ENCODE results near the gene ZFP36.

ZFP36 gene

DNA sequence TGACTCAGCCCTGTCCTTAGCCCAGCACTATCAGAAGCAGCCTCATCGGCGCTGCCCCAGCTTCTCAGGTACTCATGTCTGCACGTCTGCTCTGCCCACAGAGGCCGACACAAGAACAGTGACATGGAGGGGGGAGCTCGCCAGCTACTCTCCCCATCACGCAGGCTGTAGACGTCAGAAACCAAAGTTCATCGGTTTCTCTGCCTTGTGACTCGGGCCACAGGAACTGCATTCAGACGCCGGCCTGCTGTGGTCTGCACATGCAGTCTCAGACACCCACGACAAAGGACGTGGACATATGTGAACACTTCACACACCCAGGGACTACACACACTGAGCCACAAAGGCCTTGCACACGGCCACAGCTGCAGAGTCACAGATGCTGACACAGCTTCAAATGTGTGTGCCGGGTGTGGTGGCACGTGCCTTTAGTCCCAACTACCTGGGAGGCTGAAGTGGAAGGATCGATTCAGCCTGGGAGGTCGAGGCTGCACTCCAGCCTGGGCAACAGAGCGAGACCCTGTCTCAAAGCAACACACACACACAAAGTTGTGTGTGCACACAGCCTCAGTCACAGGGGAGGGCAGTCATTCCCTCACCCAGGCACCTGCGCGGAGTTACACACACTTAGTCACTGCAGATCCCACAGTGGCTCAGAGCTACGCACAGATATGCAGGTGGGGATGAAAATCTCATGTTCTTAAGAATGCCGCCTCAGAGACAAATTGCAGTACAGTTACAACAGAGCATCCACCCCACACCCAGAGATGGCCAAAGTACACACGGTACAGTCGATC is 4.9 kb upstream of the ZFP36 start:
- H3K9me3 ChIP-seq (ENCODE audit: insufficient read depth, low read depth, low read length), result no peaks in the 10 kb centered on the region
- 77% methylated on average over 25 of the region's 25 CpGs for WGBS
- H3K27me3 ChIP-seq (ENCODE audit: insufficient read depth, low read length), result no peaks in the 10 kb centered on the region
- 0 out of 2 replicates have a peak, but pooled peaks cover 5% of the 10 kb centered on the region for H3K36me3 ChIP-seq (ENCODE audit: insufficient read depth, low read length)
- peaks cover 25% of the 10 kb centered on the region for H3K4me1 ChIP-seq (ENCODE audit: insufficient read depth, low read length)
- peak overlapping the region; percentile 82 for H3K9ac ChIP-seq (ENCODE audit: low read depth, low read length)
- H3K4me3 ChIP-seq (ENCODE audit: low read length), result peak overlapping the region; percentile 67
- H3K27ac ChIP-seq (ENCODE audit: low read depth, low read length), result peak overlapping the region; percentile 98

DNA sequence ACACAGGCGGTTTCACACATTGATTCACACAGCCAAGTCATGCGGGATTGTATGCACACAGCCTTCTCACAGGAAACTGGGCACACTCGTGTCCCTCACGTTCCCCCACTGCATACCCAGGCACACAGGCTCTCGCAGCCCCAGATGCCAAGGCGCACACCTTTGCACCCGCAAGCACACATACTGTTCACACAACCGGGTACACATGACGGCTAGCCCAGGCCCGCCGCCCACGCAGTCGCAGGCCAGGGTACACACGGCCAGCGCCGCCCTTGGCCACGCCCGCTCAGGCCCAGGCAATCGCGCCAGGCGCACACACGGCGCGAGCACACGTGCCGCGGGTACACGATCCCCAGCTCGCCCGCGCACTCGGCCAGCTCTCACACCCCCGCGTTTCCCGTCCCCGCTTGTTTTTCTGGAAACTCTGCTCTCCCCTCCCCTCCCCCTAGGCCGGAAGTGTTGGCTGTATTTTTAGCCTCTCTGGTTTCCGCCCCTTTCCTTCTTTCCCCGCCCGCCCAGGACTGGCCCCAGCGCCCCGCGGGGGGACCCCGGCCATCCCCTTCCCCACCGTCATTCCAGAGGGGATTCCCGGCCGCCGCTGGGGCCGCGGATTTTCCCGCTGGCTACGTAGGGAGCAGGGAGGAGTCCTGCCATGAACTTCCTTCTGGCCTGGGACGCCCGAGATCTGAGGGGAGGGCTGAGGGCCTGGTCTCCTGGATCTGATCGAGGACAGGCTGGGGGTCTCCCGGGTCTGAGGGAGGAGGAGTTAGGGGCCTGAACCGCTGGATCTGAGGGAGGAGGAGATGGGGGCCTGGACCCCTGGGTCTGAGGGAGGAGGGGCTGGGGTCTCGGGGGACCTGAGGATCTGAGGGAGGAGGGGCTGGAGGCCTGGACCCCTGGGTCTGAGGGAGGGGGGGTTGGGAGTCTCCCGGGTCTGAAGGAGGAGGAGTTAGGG is 4.0 kb upstream of the ZFP36 start:
- peak overlapping the region; percentile 98 for H3K27ac ChIP-seq (ENCODE audit: low read depth, low read length)
- H3K9ac ChIP-seq (ENCODE audit: low read depth, low read length), result peak overlapping the region; percentile 82
- 0 out of 2 replicates have a peak, but pooled peaks cover 2% of the 10 kb centered on the region for H3K36me3 ChIP-seq (ENCODE audit: insufficient read depth, low read length)
- WGBS, result 5% methylated on average over 59 of the region's 59 CpGs
- no peaks in the 10 kb centered on the region for H3K9me3 ChIP-seq (ENCODE audit: insufficient read depth, low read depth, low read length)
- H3K27me3 ChIP-seq (ENCODE audit: insufficient read depth, low read length), result no peaks in the 10 kb centered on the region
- peaks cover 25% of the 10 kb centered on the region for H3K4me1 ChIP-seq (ENCODE audit: insufficient read depth, low read length)
- H3K4me3 ChIP-seq (ENCODE audit: low read length), result peak overlapping the region; percentile 67

DNA sequence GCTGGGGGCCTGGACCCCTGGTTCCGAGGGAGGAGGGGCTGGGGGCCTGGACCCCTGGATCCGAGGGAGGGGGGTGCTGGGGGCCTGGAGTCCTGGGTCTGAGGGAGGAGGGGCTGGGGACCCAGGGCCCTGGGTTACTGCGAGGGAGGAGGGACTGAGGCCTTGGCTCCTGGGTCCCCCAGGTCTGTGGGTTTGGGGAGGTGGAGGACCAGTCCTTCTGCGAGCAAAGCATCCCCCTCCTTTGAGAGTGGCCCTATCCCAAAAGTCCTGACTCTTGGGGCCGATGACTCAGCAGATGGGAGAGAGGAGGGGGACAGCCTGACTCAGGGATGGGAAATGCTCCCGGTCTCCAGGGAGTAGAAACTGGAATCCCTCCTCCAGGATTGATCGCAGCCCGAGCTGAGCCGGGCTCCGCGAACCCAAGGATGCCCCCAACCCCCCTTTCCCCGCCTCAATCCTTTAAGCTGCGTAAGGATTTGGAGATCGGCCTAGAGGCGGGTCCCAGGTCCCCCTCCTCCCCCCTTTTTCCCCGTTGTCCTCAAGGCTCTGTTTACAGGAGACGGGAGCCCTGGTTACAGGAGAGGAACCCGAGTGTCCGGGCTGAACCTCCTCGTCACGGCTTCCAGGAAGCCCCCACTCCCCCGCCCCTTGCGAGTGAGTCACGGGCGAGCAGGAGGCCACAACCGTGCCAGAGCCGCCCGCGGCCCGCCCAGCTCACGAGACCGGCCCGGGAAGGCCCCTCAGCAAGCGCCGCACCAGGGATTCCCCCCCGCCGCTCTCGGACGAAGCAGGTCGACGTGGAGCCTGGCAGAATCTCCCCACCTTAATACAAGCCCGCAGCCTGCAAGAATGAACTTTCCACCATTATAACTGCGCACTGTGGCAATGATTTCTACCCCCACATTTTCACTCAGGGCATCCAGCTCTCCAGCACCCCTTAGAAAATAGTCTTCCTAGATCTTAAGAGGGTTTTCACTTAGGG is 3.0 kb upstream of the ZFP36 start:
- peak overlapping the region; percentile 98 for H3K27ac ChIP-seq (ENCODE audit: low read depth, low read length)
- H3K36me3 ChIP-seq (ENCODE audit: insufficient read depth, low read length), result 0 out of 2 replicates have a peak, but pooled peaks cover 2% of the 10 kb centered on the region
- H3K9me3 ChIP-seq (ENCODE audit: insufficient read depth, low read depth, low read length), result no peaks in the 10 kb centered on the region
- WGBS, result 2% methylated on average over 43 of the region's 43 CpGs
- peak overlapping the region; percentile 67 for H3K4me3 ChIP-seq (ENCODE audit: low read length)
- H3K4me1 ChIP-seq (ENCODE audit: insufficient read depth, low read length), result peaks cover 22% of the 10 kb centered on the region
- H3K9ac ChIP-seq (ENCODE audit: low read depth, low read length), result peak overlapping the region; percentile 82
- no peaks in the 10 kb centered on the region for H3K27me3 ChIP-seq (ENCODE audit: insufficient read depth, low read length)

DNA sequence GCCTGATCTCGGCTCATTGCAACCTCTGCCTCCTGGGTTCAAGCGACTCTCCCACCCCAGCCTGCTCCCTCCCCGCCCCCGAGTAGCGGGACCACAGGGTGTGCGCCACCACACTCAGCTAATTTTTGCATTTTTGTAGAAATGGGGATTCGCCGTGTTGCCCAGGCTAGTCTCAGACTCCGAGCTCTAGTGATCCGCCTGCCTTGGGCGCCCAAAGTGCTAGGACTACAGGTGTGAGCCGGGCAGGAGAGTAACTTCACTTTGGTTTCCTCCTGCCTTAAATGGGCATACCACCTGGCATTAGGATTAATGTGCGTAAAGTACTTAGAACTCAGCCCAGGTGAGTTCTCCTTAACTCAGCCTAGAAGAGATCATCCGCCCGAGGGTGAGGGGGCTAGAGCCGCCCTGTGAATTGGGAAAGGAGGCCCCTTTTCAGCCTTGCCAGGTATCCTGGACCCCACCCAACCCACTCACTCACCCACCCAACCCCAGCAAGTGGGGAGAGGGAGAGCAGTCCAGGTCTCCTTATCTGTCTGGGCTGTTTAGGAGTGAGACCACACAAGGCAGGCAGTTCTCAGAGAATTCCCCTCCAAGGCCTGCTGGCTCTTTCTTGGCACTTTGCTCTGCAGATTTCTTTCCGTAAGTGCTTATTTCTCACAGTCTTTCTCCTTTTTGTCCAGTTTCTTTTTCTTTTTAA is 1.2 kb upstream of the ZFP36 start:
- Histone ChIP-seq H3K9me3 (ENCODE audit: insufficient read depth, low read depth, low read length) (no peaks in the 10 kb centered on the region), H3K4me1 (ENCODE audit: insufficient read depth, low read length) (peaks cover 30% of the 10 kb centered on the region), H3K36me3 (ENCODE audit: insufficient read depth, low read length) (no peaks in the 10 kb centered on the region), H3K4me3 (ENCODE audit: low read length) (peak overlapping the region; percentile 97; the same call in 1 of the 2 replicates), H3K27me3 (ENCODE audit: insufficient read depth, low read length) (no peaks in the 10 kb centered on the region), H3K27ac (ENCODE audit: low read depth, low read length) (peak overlapping the region; percentile 38; the same call in 1 of the 2 replicates), H3K9ac (ENCODE audit: low read depth, low read length) (no peak overlapping the region)
- 90% methylated on average over 16 of the region's 17 CpGs for WGBS

DNA sequence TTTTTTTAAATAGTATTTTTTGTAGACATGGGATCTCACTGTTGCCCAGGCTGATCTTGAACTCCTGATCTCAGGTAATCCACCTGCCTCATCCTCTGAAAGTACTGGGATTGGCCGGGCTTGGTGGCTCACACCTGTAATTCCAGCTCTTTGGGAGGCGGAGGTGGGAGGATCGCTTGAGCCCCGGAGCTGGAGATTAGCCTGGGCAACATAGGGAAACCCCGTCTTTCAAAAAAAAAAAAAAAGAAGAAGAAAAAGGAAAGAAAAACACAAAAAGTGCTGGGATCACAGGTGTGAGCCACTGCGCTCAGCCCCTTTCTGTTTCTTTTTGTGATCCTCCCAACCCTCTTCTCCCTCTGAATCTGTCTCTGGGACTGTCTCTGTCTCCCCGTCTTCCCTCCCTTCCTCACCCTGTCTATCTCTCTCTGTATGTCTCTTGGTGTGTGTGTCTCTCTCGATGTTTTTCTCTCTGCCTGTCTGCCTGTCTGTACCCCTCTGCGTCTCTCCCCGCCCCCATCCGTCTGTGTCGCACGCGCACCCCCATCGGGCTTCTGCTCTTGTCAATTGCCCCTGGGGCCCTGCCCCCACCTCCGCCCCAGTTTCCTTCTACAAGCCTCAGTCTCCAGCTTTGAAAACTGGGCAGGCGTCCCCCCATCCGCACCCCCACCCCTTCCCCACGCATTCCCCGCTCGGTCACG is 540 bp upstream of the ZFP36 start:
- no peaks in the 10 kb centered on the region for H3K9me3 ChIP-seq (ENCODE audit: insufficient read depth, low read depth, low read length)
- no peaks in the 10 kb centered on the region for H3K36me3 ChIP-seq (ENCODE audit: insufficient read depth, low read length)
- H3K27me3 ChIP-seq (ENCODE audit: insufficient read depth, low read length), result no peaks in the 10 kb centered on the region
- no peak overlapping the region for H3K9ac ChIP-seq (ENCODE audit: low read depth, low read length)
- H3K4me3 ChIP-seq (ENCODE audit: low read length), result peak overlapping the region; percentile 97
- H3K27ac ChIP-seq (ENCODE audit: low read depth, low read length), result peak overlapping the region; percentile 41; the same call in 1 of the 2 replicates
- peaks cover 37% of the 10 kb centered on the region for H3K4me1 ChIP-seq (ENCODE audit: insufficient read depth, low read length)
- 18% methylated on average over 21 of the region's 22 CpGs for WGBS

DNA sequence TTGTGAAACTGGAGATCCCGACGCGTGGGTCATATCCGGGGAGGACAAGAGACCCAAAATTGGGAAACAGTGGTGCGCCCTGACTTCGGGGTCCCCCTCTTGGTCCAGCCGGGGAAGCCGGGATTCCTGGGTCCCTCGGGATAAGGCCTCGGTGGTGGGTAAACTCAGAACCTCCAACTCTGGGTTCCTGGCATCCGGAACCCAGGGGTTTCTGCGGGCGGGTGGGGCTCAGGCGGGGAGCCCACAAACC is 688 bp downstream of the ZFP36 start:
- H3K27me3 ChIP-seq (ENCODE audit: insufficient read depth, low read length), result no peaks in the 10 kb centered on the region
- H3K36me3 ChIP-seq (ENCODE audit: insufficient read depth, low read length), result no peaks in the 10 kb centered on the region
- H3K9me3 ChIP-seq (ENCODE audit: insufficient read depth, low read depth, low read length), result no peaks in the 10 kb centered on the region
- peaks cover 33% of the 10 kb centered on the region for H3K4me1 ChIP-seq (ENCODE audit: insufficient read depth, low read length)
- peak overlapping the region; percentile 81 for H3K9ac ChIP-seq (ENCODE audit: low read depth, low read length)
- H3K27ac ChIP-seq (ENCODE audit: low read depth, low read length), result 0 out of 2 replicates have a peak overlapping the region, but pooled peaks have one; percentile 83
- H3K4me3 ChIP-seq (ENCODE audit: low read length), result peak overlapping the region; percentile 97
- WGBS, result 21% methylated on average over 14 of the region's 14 CpGs

DNA sequence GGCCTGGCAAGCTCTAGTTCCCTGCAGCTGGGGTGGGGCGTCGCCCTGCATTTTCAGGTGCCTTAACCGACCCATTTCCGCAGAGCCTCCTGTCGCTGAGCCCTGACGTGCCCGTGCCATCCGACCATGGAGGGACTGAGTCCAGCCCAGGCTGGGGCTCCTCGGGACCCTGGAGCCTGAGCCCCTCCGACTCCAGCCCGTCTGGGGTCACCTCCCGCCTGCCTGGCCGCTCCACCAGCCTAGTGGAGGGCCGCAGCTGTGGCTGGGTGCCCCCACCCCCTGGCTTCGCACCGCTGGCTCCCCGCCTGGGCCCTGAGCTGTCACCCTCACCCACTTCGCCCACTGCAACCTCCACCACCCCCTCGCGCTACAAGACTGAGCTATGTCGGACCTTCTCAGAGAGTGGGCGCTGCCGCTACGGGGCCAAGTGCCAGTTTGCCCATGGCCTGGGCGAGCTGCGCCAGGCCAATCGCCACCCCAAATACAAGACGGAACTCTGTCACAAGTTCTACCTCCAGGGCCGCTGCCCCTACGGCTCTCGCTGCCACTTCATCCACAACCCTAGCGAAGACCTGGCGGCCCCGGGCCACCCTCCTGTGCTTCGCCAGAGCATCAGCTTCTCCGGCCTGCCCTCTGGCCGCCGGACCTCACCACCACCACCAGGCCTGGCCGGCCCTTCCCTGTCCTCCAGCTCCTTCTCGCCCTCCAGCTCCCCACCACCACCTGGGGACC is 1.2 kb downstream of the ZFP36 start:
- H3K27ac ChIP-seq (ENCODE audit: low read depth, low read length), result no peak overlapping the region; the same call in 1 of the 2 replicates
- H3K36me3 ChIP-seq (ENCODE audit: insufficient read depth, low read length), result no peaks in the 10 kb centered on the region
- H3K9ac ChIP-seq (ENCODE audit: low read depth, low read length), result no peak overlapping the region
- peaks cover 33% of the 10 kb centered on the region for H3K4me1 ChIP-seq (ENCODE audit: insufficient read depth, low read length)
- WGBS, result 73% methylated on average over 40 of the region's 40 CpGs
- peak overlapping the region; percentile 97 for H3K4me3 ChIP-seq (ENCODE audit: low read length)
- no peaks in the 10 kb centered on the region for H3K9me3 ChIP-seq (ENCODE audit: insufficient read depth, low read depth, low read length)
- H3K27me3 ChIP-seq (ENCODE audit: insufficient read depth, low read length), result no peaks in the 10 kb centered on the region

DNA sequence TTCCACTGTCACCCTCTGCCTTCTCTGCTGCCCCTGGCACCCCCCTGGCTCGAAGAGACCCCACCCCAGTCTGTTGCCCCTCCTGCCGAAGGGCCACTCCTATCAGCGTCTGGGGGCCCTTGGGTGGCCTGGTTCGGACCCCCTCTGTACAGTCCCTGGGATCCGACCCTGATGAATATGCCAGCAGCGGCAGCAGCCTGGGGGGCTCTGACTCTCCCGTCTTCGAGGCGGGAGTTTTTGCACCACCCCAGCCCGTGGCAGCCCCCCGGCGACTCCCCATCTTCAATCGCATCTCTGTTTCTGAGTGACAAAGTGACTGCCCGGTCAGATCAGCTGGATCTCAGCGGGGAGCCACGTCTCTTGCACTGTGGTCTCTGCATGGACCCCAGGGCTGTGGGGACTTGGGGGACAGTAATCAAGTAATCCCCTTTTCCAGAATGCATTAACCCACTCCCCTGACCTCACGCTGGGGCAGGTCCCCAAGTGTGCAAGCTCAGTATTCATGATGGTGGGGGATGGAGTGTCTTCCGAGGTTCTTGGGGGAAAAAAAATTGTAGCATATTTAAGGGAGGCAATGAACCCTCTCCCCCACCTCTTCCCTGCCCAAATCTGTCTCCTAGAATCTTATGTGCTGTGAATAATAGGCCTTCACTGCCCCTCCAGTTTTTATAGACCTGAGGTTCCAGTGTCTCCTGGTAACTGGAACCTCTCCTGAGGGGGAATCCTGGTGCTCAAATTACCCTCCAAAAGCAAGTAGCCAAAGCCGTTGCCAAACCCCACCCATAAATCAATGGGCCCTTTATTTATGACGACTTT is 2.0 kb downstream of the ZFP36 start:
- Histone ChIP-seq H3K4me3 (ENCODE audit: low read length) (peak overlapping the region; percentile 87), H3K9ac (ENCODE audit: low read depth, low read length) (no peak overlapping the region), H3K27ac (ENCODE audit: low read depth, low read length) (peak overlapping the region; percentile 48; the same call in 1 of the 2 replicates), H3K27me3 (ENCODE audit: insufficient read depth, low read length) (no peaks in the 10 kb centered on the region), H3K4me1 (ENCODE audit: insufficient read depth, low read length) (peaks cover 33% of the 10 kb centered on the region), H3K9me3 (ENCODE audit: insufficient read depth, low read depth, low read length) (no peaks in the 10 kb centered on the region), H3K36me3 (ENCODE audit: insufficient read depth, low read length) (no peaks in the 10 kb centered on the region)
- 86% methylated on average over 16 of the region's 20 CpGs for WGBS
